ACC112 (cell line): ENCODE measurements around the gene MSI2.

Experiments
- H2AFZ ChIP-seq: fragments of 200-600 bp; sonication (generic); one replicate; pipeline ENCODE4 v1.6.0; 2017; ENCODE audit warnings: antibody characterized with exemption, low read length; ENCODE audit not compliant: unreplicated experiment
- H3K27ac ChIP-seq: fragments of 200-600 bp; sonication (generic); 2 replicates; pipeline ENCODE4 v1.5.1; 2014; ENCODE audit warnings: low read depth, mild to moderate bottlenecking, antibody characterized with exemption, low read length, moderate library complexity
- H3K27me3 ChIP-seq: fragments of 200-600 bp; sonication (generic); 2 replicates; pipeline ENCODE4 v1.6.1; 2014; ENCODE audit warnings: mild to moderate bottlenecking, antibody characterized with exemption, low read length, moderate library complexity, mixed read lengths; ENCODE audit not compliant: insufficient read depth
- H3K36me3 ChIP-seq: fragments of 200-600 bp; sonication (generic); 2 replicates; pipeline ENCODE4 v1.6.1; 2016; ENCODE audit warnings: mild to moderate bottlenecking, antibody characterized with exemption, low read length, moderate library complexity, mixed read lengths; ENCODE audit not compliant: insufficient read depth
- H3K4me1 ChIP-seq: fragments of 200-600 bp; sonication (generic); one replicate; pipeline ENCODE4 v1.6.1; 2016; ENCODE audit warnings: low read length, mixed read lengths; ENCODE audit not compliant: insufficient read depth, unreplicated experiment, control insufficient read depth
- H3K4me3 ChIP-seq: fragments of 200-600 bp; sonication (generic); 2 replicates; pipeline ENCODE4 v1.5.1; 2014; ENCODE audit warnings: mild to moderate bottlenecking, low read depth, low read length
- H3K79me2 ChIP-seq: fragments of 200-600 bp; sonication (generic); one replicate; pipeline ENCODE4 v1.6.0; 2016; ENCODE audit warnings: low read length; ENCODE audit not compliant: control insufficient read depth, unreplicated experiment, insufficient read depth

MSI2 gene

DNA sequence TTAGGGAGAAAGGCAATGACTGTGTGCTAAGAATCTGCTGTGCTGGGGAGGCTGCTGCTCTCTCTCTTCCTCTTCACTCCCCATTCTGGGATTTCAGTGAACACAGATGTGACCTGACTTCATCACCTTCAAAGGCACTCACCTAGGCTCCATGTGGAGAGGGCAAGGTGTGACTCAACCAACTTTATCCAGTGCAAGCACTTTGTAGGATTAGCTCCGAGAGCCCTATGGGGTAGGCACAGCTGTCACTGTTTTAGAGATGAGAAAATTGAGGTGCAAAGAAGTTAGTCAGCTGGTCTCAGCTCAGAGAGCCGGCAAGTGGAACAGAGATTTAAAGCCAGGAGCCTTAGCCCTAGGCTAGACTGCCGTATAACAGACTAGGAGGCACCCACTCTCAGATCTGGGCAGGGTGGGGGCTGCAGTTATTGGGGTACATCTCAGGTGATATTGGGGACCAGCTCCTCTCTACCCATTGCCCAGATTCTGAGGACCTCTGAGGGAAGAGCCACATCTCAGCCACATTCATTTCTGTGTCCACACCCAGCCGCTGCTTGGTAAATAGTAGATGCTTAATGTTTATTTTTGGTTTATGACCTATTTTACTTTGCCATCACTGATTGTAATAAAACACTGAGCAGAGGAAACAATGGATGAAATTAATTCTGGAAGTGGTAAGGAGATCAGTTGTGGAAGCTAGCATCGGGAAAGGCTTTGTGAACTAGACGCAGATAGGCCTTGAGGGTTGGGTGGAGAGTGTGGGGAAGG, 350.0 kb downstream of the MSI2 start:
- Histone ChIP-seq H3K4me1 (no peaks in the 10 kb centered on the region), H3K27me3 (no peaks in the 10 kb centered on the region), H3K79me2 (no peaks in the 10 kb centered on the region), H2AFZ (no peak overlapping the region), H3K27ac (no peak overlapping the region), H3K36me3 (no peaks in the 10 kb centered on the region), H3K4me3 (no peak overlapping the region)

- Histone ChIP-seq H3K36me3 (no peaks in the 10 kb centered on the region), H3K79me2 (no peaks in the 10 kb centered on the region), H3K4me1 (no peaks in the 10 kb centered on the region), H3K27ac (no peak overlapping the region), H2AFZ (no peak overlapping the region), H3K4me3 (no peak overlapping the region), H3K27me3 (no peaks in the 10 kb centered on the region)
Observed at GRCh38 chr17:57607553-57608120, 351.3 kb downstream of the MSI2 start.

DNA sequence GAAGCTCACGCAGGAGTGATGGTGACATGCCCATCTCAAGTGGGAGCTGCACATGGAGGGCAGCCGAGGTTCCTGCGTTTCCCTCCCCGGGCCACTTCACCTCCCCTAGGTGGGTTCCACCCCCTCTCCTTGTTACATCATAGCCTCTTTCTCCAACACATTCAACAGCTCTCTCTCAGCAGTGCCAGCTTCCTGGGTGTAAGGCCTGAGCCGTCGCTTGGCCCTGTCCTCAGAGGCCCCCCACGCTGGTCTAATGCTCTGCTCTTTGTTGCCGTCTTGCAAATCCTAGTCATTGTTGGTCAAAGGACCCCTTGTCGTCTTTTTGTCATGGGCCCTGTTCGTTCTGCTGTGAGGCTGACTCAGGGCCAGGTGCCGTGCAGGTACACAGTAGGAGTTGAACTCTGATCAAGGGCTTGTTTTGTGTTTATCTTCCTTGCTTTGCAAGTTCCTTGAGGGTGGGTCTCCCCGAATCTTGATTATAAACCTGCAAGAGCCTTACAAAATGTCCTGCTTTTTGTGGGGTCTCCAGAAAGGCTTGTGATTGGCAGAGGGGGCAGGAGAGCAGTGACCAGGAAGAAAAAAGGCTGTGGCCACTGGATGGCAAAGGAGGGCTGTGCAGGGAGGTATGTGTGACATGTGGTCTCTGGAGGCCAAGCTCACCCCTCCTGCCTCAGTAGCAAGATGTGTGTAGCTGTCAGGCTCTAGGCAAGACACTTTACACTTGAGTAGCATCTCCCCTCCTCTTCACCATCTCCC, 352.2 kb downstream of the MSI2 start:
- H3K36me3 ChIP-seq = no peaks in the 10 kb centered on the region
- no peak overlapping the region for H3K27ac ChIP-seq
- no peaks in the 10 kb centered on the region for H3K27me3 ChIP-seq
- no peaks in the 10 kb centered on the region for H3K79me2 ChIP-seq
- H3K4me3 ChIP-seq = no peak overlapping the region
- H3K4me1 ChIP-seq = no peaks in the 10 kb centered on the region
- H2AFZ ChIP-seq = no peak overlapping the region

- Histone ChIP-seq H3K36me3 (no peaks in the 10 kb centered on the region), H3K4me1 (no peaks in the 10 kb centered on the region), H3K4me3 (no peak overlapping the region)
Observed at GRCh38 chr17:57609125-57609877, 353.0 kb downstream of the MSI2 start.

DNA sequence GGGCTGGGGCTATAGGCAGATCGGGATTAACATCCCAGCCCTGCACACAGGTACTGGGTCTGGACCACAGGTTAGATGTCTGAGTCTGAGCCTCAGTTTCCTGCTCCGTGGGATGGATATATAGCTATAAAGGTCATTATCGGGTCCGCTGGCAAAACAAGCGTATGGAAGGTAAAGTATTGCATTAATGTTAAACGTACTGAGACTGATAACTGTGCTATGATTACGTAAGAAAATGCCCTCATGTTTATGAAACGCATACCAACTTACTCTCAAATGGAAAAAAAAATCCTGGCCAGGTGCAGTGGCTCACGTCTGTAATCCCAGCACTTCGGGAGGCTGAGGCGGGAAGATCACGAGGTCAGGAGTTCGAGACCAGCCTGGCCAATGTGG, 353.6 kb downstream of the MSI2 start:
- H3K27ac ChIP-seq = no peak overlapping the region
- H3K4me1 ChIP-seq = no peaks in the 10 kb centered on the region
- H3K27me3 ChIP-seq = no peaks in the 10 kb centered on the region
- H3K4me3 ChIP-seq = no peak overlapping the region
- H3K79me2 ChIP-seq = no peaks in the 10 kb centered on the region
- no peak overlapping the region for H2AFZ ChIP-seq
- no peaks in the 10 kb centered on the region for H3K36me3 ChIP-seq

More at GRCh38 chr17:57609125-57609877, 353.0 kb downstream of the MSI2 start:
- Histone ChIP-seq H3K27ac (no peak overlapping the region), H2AFZ (no peak overlapping the region), H3K79me2 (no peaks in the 10 kb centered on the region), H3K27me3 (no peaks in the 10 kb centered on the region)

- no peaks in the 10 kb centered on the region for H3K27me3 ChIP-seq
- H3K36me3 ChIP-seq = no peaks in the 10 kb centered on the region; the same call in 1 of the 2 replicates
- H2AFZ ChIP-seq = no peak overlapping the region
- H3K79me2 ChIP-seq = no peaks in the 10 kb centered on the region
- no peak overlapping the region for H3K4me3 ChIP-seq
- H3K27ac ChIP-seq = no peak overlapping the region
- no peaks in the 10 kb centered on the region for H3K4me1 ChIP-seq
Observed at GRCh38 chr17:57612202-57613071, 356.1 kb downstream of the MSI2 start.

DNA sequence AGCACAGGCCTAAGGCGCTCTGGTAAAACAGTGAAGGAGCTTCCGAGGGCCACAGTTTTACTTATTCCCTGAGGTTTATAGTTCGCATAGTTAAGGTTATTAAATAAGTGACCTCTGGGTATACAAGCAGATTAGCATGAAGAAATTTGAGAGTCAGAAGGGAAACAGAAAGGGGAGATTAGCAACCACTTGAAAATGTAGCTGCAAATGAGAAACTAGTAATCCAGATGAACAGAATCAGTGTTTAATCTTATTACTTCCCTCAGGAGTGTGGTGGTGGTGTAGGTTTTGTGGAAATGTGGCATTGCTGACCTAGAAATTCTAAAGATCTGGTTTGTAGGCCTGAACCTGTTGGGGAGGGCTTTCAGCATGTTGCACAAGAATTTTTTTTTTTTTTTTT, 358.4 kb downstream of the MSI2 start:
- no peaks in the 10 kb centered on the region for H3K4me1 ChIP-seq
- H2AFZ ChIP-seq = no peak overlapping the region
- no peaks in the 10 kb centered on the region for H3K79me2 ChIP-seq
- no peaks in the 10 kb centered on the region for H3K27me3 ChIP-seq
- no peak overlapping the region for H3K27ac ChIP-seq
- H3K4me3 ChIP-seq = no peak overlapping the region
- no peaks in the 10 kb centered on the region; the same call in 1 of the 2 replicates for H3K36me3 ChIP-seq

- Histone ChIP-seq H3K79me2 (no peaks in the 10 kb centered on the region), H3K27me3 (no peaks in the 10 kb centered on the region), H2AFZ (no peak overlapping the region), H3K4me1 (no peaks in the 10 kb centered on the region), H3K36me3 (no peaks in the 10 kb centered on the region; the same call in 1 of the 2 replicates), H3K4me3 (no peak overlapping the region), H3K27ac (no peak overlapping the region)
Observed at GRCh38 chr17:57615836-57616757, 359.8 kb downstream of the MSI2 start.

DNA sequence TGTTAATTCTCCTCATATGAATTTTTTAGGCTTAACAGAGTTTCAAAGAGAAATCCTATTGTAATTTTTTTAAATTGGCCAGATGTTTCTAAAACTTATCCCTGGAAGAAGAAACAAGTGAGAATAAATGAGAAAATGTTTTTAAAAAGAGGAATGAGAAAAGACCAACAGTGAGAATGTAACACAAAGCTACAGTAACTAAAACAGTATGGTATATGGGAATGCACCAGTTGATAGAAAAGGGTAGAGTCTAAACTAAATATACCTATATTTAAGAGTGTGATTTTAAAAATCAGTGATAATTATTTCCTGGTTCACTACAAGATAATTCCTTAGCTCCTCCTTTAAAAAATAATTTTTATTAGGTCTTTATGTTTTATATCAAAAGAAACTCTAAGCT, 360.9 kb downstream of the MSI2 start:
- Histone ChIP-seq H3K4me3 (no peak overlapping the region), H3K79me2 (no peaks in the 10 kb centered on the region), H3K4me1 (no peaks in the 10 kb centered on the region), H3K27ac (no peak overlapping the region), H3K27me3 (no peaks in the 10 kb centered on the region), H2AFZ (no peak overlapping the region), H3K36me3 (no peaks in the 10 kb centered on the region; the same call in 1 of the 2 replicates)
